SH-SY5Y (cell line): ENCODE results near the gene NTSR1.

Source experiments
- GATA2 ChIP-seq: IDR thresholded peaks from 2 replicates; pipeline ENCODE4 v1.6.1; 2011; ENCODE audit warnings: mild to moderate bottlenecking, low read depth, low read length
- GATA3 ChIP-seq: IDR thresholded peaks from 2 replicates; pipeline ENCODE4 v1.6.1; 2011; ENCODE audit warnings: low read depth, mild to moderate bottlenecking, low read length, moderate library complexity

NTSR1 gene

GRCh38 chr20:62785393-62785792 lies 76.8 kb downstream of the NTSR1 start:
- TF ChIP-seq GATA2: no peak
- no peak for TF ChIP-seq GATA3

GRCh38 chr20:62786157-62786556 lies 77.5 kb downstream of the NTSR1 start:
- TF ChIP-seq GATA2 (no peak), GATA3 (no peak)

GRCh38 chr20:62787321-62787720 lies 78.7 kb downstream of the NTSR1 start:
- TF ChIP-seq GATA2 (no peak), GATA3 (no peak)

GRCh38 chr20:62787866-62788265 lies 79.2 kb downstream of the NTSR1 start:
- no peak for TF ChIP-seq GATA2
- TF ChIP-seq GATA3: no peak

GRCh38 chr20:62788607-62789006 lies 80.0 kb downstream of the NTSR1 start:
- TF ChIP-seq GATA3 (no peak), GATA2 (0 out of 2 replicates have a peak, but pooled peaks have one; percentile 36)

- TF ChIP-seq GATA3: no peak
- TF ChIP-seq GATA2: no peak
Measured at GRCh38 chr20:62790075-62790474, 81.4 kb downstream of the NTSR1 start.

- TF ChIP-seq GATA3 (no peak), GATA2 (no peak)
Measured at GRCh38 chr20:62791301-62792181, 82.9 kb downstream of the NTSR1 start.

GRCh38 chr20:62792182-62792939 lies 83.7 kb downstream of the NTSR1 start:
- TF ChIP-seq GATA2: no peak
- no peak for TF ChIP-seq GATA3

- TF ChIP-seq GATA3 (no peak), GATA2 (no peak)
Measured at GRCh38 chr20:62792940-62793756, 84.5 kb downstream of the NTSR1 start.

- TF ChIP-seq GATA2 (no peak), GATA3 (no peak)
Measured at GRCh38 chr20:62793757-62794006, 85.0 kb downstream of the NTSR1 start.

GRCh38 chr20:62794007-62794724 lies 85.5 kb downstream of the NTSR1 start:
- no peak for TF ChIP-seq GATA2
- TF ChIP-seq GATA3: no peak

GRCh38 chr20:62795023-62795761 lies 86.6 kb downstream of the NTSR1 start:
- TF ChIP-seq GATA2: no peak
- TF ChIP-seq GATA3: no peak
